Smooth muscle cell (in vitro differentiated cells): ENCODE measurements around the gene PLCB4. TPM values are rescaled to one million over a fixed set of nuclear protein-coding genes. Genes with fewer than 3 reads are reported as not detected.

Source experiments
- DNase-seq: peaks from one replicate; lab custom pipeline; 2025; ENCODE audit not compliant: unreplicated experiment; lab: John Stamatoyannopoulos, UW
- H2AFZ ChIP-seq: fragments of 200-600 bp; sonication (generic); 2 replicates; pipeline ENCODE4 v1.6.0; 2016; ENCODE audit warnings: antibody characterized with exemption, low read depth, mild to moderate bottlenecking
- H3F3A ChIP-seq: fragments of 200-600 bp; sonication (generic); 2 replicates; pipeline ENCODE4 v1.6.0; 2017; ENCODE audit warnings: antibody characterized with exemption, low read depth
- H3K27ac ChIP-seq: fragments of 200-600 bp; sonication (generic); 2 replicates; pipeline ENCODE4 v1.5.1; 2016; ENCODE audit warnings: low read depth, mild to moderate bottlenecking
- H3K27me3 ChIP-seq: fragments of 200-600 bp; sonication (generic); 2 replicates; pipeline ENCODE4 v1.6.1; 2016; ENCODE audit warnings: low read depth, mild to moderate bottlenecking
- H3K36me3 ChIP-seq: fragments of 200-600 bp; sonication (generic); 2 replicates; pipeline ENCODE4 v1.5.1; 2016; ENCODE audit warnings: low read depth
- H3K4me1 ChIP-seq: fragments of 200-600 bp; sonication (generic); 2 replicates; pipeline ENCODE4 v1.5.1; 2016; ENCODE audit warnings: low read depth
- H3K4me2 ChIP-seq: fragments of 200-600 bp; sonication (generic); 2 replicates; pipeline ENCODE4 v1.6.0; 2016; ENCODE audit warnings: mild to moderate bottlenecking
- H3K4me3 ChIP-seq: fragments of 200-600 bp; sonication (generic); 2 replicates; pipeline ENCODE4 v1.5.1; 2016; ENCODE audit warnings: mild to moderate bottlenecking
- H3K79me2 ChIP-seq: fragments of 200-600 bp; sonication (generic); 2 replicates; pipeline ENCODE4 v1.6.0; 2016; ENCODE audit warnings: low read depth, mild to moderate bottlenecking
- H3K9ac ChIP-seq: fragments of 200-600 bp; sonication (generic); 2 replicates; pipeline ENCODE4 v1.6.0; 2016; ENCODE audit warnings: low read depth
- H3K9me3 ChIP-seq: fragments of 200-600 bp; sonication (generic); replicated peaks from 2 replicates; pipeline ENCODE4 v1.5.1; 2016; ENCODE audit warnings: low read depth
- H4K20me1 ChIP-seq: fragments of 200-600 bp; sonication (generic); 2 replicates; pipeline ENCODE4 v1.6.0; 2016; ENCODE audit warnings: low read depth
- WGBS: methylation state at CpG from one replicate; pipeline ENCODE4 v1.1.7; 2016; ENCODE audit warnings: low lambda C conversion rate; 5-methylcytosine and 5-hydroxymethylcytosine counted together
- polyA plus RNA-seq: library from polyadenylated mRNA; unstranded; fragments of >200 nt; fragmentation: Nextera tagmentation; extraction: Ambion mirVana; gene quantifications from 2 replicates; pipeline ENCODE4 v1.2.1, GENCODE V29; 2016
- total RNA-seq: library from RNA; depleted of rRNA; stranded (reverse); fragments of >200 nt; gene quantifications from 2 replicates; pipeline ENCODE4 v1.2.3, GENCODE V29; 2014
- TF ChIP-seq, protein P1 (sequence below): fragments of 200-600 bp; sonication (generic); IDR thresholded peaks from 2 replicates; pipeline ENCODE4 v1.5.1; 2017; ENCODE audit warnings: borderline replicate concordance, mild to moderate bottlenecking, antibody characterized with exemption; ENCODE audit not compliant: insufficient read depth, poor library complexity, severe bottlenecking

PLCB4 gene
- total and polyA plus RNA-seq, 2 experiments from 2014 or later: 3.0 to 5.3 TPM

GRCh38 chr20:9480066-9480465 lies 411.2 kb downstream of the PLCB4 start:
- H3K36me3 ChIP-seq: no peaks in the 10 kb centered on the region
- 93% methylated on average over 4 of the region's 4 CpGs for WGBS
- no peaks in the 10 kb centered on the region for H3F3A ChIP-seq
- DNase-seq: no peak
- no peaks in the 10 kb centered on the region for H4K20me1 ChIP-seq
- H3K9me3 ChIP-seq: no peaks in the 10 kb centered on the region
- H3K4me2 ChIP-seq: no peak overlapping the region
- no peak overlapping the region for H3K4me3 ChIP-seq
- H3K9ac ChIP-seq: no peak overlapping the region
- H3K4me1 ChIP-seq: no peaks in the 10 kb centered on the region
- peaks cover 28% of the 10 kb centered on the region for H3K27me3 ChIP-seq
- H3K27ac ChIP-seq: no peak overlapping the region
- TF ChIP-seq, protein P1, sequence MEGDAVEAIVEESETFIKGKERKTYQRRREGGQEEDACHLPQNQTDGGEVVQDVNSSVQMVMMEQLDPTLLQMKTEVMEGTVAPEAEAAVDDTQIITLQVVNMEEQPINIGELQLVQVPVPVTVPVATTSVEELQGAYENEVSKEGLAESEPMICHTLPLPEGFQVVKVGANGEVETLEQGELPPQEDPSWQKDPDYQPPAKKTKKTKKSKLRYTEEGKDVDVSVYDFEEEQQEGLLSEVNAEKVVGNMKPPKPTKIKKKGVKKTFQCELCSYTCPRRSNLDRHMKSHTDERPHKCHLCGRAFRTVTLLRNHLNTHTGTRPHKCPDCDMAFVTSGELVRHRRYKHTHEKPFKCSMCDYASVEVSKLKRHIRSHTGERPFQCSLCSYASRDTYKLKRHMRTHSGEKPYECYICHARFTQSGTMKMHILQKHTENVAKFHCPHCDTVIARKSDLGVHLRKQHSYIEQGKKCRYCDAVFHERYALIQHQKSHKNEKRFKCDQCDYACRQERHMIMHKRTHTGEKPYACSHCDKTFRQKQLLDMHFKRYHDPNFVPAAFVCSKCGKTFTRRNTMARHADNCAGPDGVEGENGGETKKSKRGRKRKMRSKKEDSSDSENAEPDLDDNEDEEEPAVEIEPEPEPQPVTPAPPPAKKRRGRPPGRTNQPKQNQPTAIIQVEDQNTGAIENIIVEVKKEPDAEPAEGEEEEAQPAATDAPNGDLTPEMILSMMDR: no peak
- no peaks in the 10 kb centered on the region for H3K79me2 ChIP-seq
- H2AFZ ChIP-seq: no peak overlapping the region

GRCh38 chr20:9482180-9482579 lies 413.3 kb downstream of the PLCB4 start:
- Histone ChIP-seq H3K9me3 (no peaks in the 10 kb centered on the region), H3K9ac (no peak overlapping the region), H3K27ac (no peak overlapping the region), H4K20me1 (no peaks in the 10 kb centered on the region), H3K36me3 (no peaks in the 10 kb centered on the region), H3F3A (no peaks in the 10 kb centered on the region), H3K27me3 (peaks cover 28% of the 10 kb centered on the region), H3K4me3 (no peak overlapping the region), H3K79me2 (no peaks in the 10 kb centered on the region), H3K4me1 (no peaks in the 10 kb centered on the region), H3K4me2 (no peak overlapping the region), H2AFZ (no peak overlapping the region)
- WGBS: 94% methylated on average over 3 of the region's 3 CpGs
- TF ChIP-seq, protein P1: no peak
- DNase-seq: no peak

- no peaks in the 10 kb centered on the region for H3K9me3 ChIP-seq
- no peak overlapping the region for H3K9ac ChIP-seq
- peaks cover 34% of the 10 kb centered on the region for H3K27me3 ChIP-seq
- TF ChIP-seq, protein P1: no peak
- H2AFZ ChIP-seq: no peak overlapping the region
- no peaks in the 10 kb centered on the region for H3K79me2 ChIP-seq
- no peak overlapping the region for H3K4me3 ChIP-seq
- H3K4me2 ChIP-seq: no peak overlapping the region
- no peaks in the 10 kb centered on the region for H3F3A ChIP-seq
- H3K36me3 ChIP-seq: no peaks in the 10 kb centered on the region
- H3K4me1 ChIP-seq: no peaks in the 10 kb centered on the region
- whole genome bisulfite sequencing: 89% methylated on average over 2 of the region's 2 CpGs
- no peaks in the 10 kb centered on the region for H4K20me1 ChIP-seq
- H3K27ac ChIP-seq: no peak overlapping the region
- DNase-seq: no peak
These were observed 414.2 kb downstream of the PLCB4 start for GRCh38 chr20:9483131-9483530.

GRCh38 chr20:9485614-9486340 lies 416.9 kb downstream of the PLCB4 start:
- no peak overlapping the region for H2AFZ ChIP-seq
- no peak overlapping the region for H3K27ac ChIP-seq
- no peaks in the 10 kb centered on the region for H3K9me3 ChIP-seq
- no peak overlapping the region for H3K9ac ChIP-seq
- no peaks in the 10 kb centered on the region for H4K20me1 ChIP-seq
- no peaks in the 10 kb centered on the region for H3F3A ChIP-seq
- H3K27me3 ChIP-seq: peaks cover 45% of the 10 kb centered on the region
- no peak for DNase-seq
- H3K79me2 ChIP-seq: no peaks in the 10 kb centered on the region
- no peaks in the 10 kb centered on the region for H3K4me1 ChIP-seq
- TF ChIP-seq, protein P1: no peak
- 73% methylated on average over 9 of the region's 9 CpGs for WGBS
- H3K36me3 ChIP-seq: no peaks in the 10 kb centered on the region
- no peak overlapping the region for H3K4me3 ChIP-seq
- no peak overlapping the region for H3K4me2 ChIP-seq
